GM23338 (cell line): ENCODE measurements around the gene E4F1. TPM values are rescaled to one million over a fixed set of nuclear protein-coding genes. Genes with fewer than 3 reads are reported as not detected.

ENCODE experiments used
- ATAC-seq: fragments of 200-7000 bp; cut with Tn5 transposase; 3 replicates; pipeline ENCODE4 v1.9.1; 2020
- DNase-seq: peaks from one replicate; pipeline ENCODE4 v3.0.0-alpha.2; 2015; ENCODE audit warnings: low spot score
- H2AFZ ChIP-seq: fragments of 200-600 bp; sonication (generic); 2 replicates; pipeline ENCODE4 v1.8.0; 2016; ENCODE audit warnings: antibody characterized with exemption, mild to moderate bottlenecking, moderate library complexity
- H3F3A ChIP-seq: fragments of 200-600 bp; sonication (generic); replicated peaks from 2 replicates; pipeline ENCODE4 v1.8.0; 2017; ENCODE audit warnings: antibody characterized with exemption, mixed run types, low read depth
- H3K27ac ChIP-seq: fragments of 200-600 bp; sonication (generic); 2 replicates; pipeline ENCODE4 v1.6.1; 2016; ENCODE audit warnings: low read depth
- H3K27me3 ChIP-seq: fragments of 200-600 bp; sonication (generic); 2 replicates; pipeline ENCODE4 v1.8.0; 2016; ENCODE audit warnings: mild to moderate bottlenecking, mixed run types, moderate library complexity; ENCODE audit not compliant: insufficient read depth
- H3K36me3 ChIP-seq: fragments of 200-600 bp; sonication (generic); 2 replicates; pipeline ENCODE4 v1.8.0; 2016; ENCODE audit warnings: mild to moderate bottlenecking; ENCODE audit not compliant: insufficient read depth
- H3K4me1 ChIP-seq: fragments of 200-600 bp; sonication (generic); 2 replicates; pipeline ENCODE4 v1.8.0; 2016; ENCODE audit warnings: mild to moderate bottlenecking, moderate library complexity; ENCODE audit not compliant: insufficient read depth
- H3K4me2 ChIP-seq: fragments of 200-600 bp; sonication (generic); 2 replicates; pipeline ENCODE4 v1.7.1; 2017; ENCODE audit warnings: mixed run types
- H3K4me3 ChIP-seq: fragments of 200-600 bp; sonication (generic); 2 replicates; pipeline ENCODE4 v1.6.1; 2016; ENCODE audit warnings: mixed run types
- H3K79me2 ChIP-seq: fragments of 200-600 bp; sonication (generic); replicated peaks from 2 replicates; pipeline ENCODE4 v1.8.0; 2017; ENCODE audit warnings: mild to moderate bottlenecking; ENCODE audit not compliant: insufficient read depth
- H3K9me2 ChIP-seq: fragments of 200-600 bp; sonication (generic); 2 replicates; pipeline ENCODE4 v1.8.0; 2017; ENCODE audit not compliant: insufficient read depth
- H4K20me1 ChIP-seq: fragments of 200-600 bp; sonication (generic); replicated peaks from 2 replicates; pipeline ENCODE4 v1.8.0; 2017; ENCODE audit warnings: mild to moderate bottlenecking; ENCODE audit not compliant: insufficient read depth
- H3K27ac Mint-ChIP-seq: 2 replicates; pipeline ENCODE4 v1.8.0; 2020; ENCODE audit warnings: inconsistent platforms, mild to moderate bottlenecking, moderate library complexity, mixed read lengths
- H3K27me3 Mint-ChIP-seq: 3 replicates; pipeline ENCODE4 v1.8.0; 2022; ENCODE audit warnings: low read depth, mild to moderate bottlenecking, moderate library complexity, mixed read lengths, inconsistent platforms; ENCODE audit not compliant: insufficient read depth, poor library complexity
- H3K36me3 Mint-ChIP-seq: 3 replicates; pipeline ENCODE4 v1.8.0; 2021; ENCODE audit warnings: low read depth, mild to moderate bottlenecking, inconsistent platforms, moderate library complexity, mixed read lengths
- H3K4me1 Mint-ChIP-seq: 3 replicates; pipeline ENCODE4 v1.8.0; 2020; ENCODE audit warnings: mild to moderate bottlenecking, inconsistent platforms, mixed read lengths
- H3K4me3 Mint-ChIP-seq: 3 replicates; pipeline ENCODE4 v1.8.0; 2021; ENCODE audit warnings: moderate library complexity, mild to moderate bottlenecking, inconsistent platforms, mixed read lengths
- H3K9me3 Mint-ChIP-seq: 3 replicates; pipeline ENCODE4 v1.8.0; 2020; ENCODE audit warnings: moderate library complexity, mild to moderate bottlenecking, inconsistent platforms, mixed read lengths
- CREB1 ChIP-seq: fragments of 250-450 bp; sonication (Bioruptor Pico); IDR thresholded peaks from 2 replicates; pipeline ENCODE4 v1.5.0; 2020; ENCODE audit warnings: low read depth, mild to moderate bottlenecking, moderate library complexity
- JUNB ChIP-seq: IDR thresholded peaks from one replicate; pipeline ENCODE4 v1.6.1; 2016; ENCODE audit warnings: antibody characterized with exemption; ENCODE audit not compliant: unreplicated experiment
- NANOG ChIP-seq: IDR thresholded peaks from 2 replicates; pipeline ENCODE4 v1.6.1; 2016; ENCODE audit warnings: antibody characterized with exemption, borderline replicate concordance
- REST ChIP-seq: IDR thresholded peaks from one replicate; pipeline ENCODE4 v1.6.1; 2018; ENCODE audit warnings: antibody characterized with exemption; ENCODE audit not compliant: unreplicated experiment
- STAT1 ChIP-seq: IDR thresholded peaks from one replicate; pipeline ENCODE4 v1.6.1; 2016; ENCODE audit warnings: antibody characterized with exemption; ENCODE audit not compliant: unreplicated experiment
- ZNF331 ChIP-seq: fragments of 250-450 bp; sonication (Bioruptor Pico); IDR thresholded peaks from 2 replicates; pipeline ENCODE4 v1.5.0; 2020; ENCODE audit warnings: low read depth, mild to moderate bottlenecking, moderate library complexity
- polyA plus RNA-seq: library from polyadenylated mRNA; unstranded; fragments of >200 nt; fragmentation: Nextera tagmentation; extraction: Ambion mirVana; gene quantifications from 2 replicates; pipeline ENCODE4 v1.2.1, GENCODE V29; 2016
- total RNA-seq: library from RNA; depleted of rRNA; stranded (reverse); fragments of >200 nt; shearing (Covaris generic); gene quantifications from 2 replicates; pipeline ENCODE4 v1.2.3, GENCODE V29; 2014
- TF ChIP-seq, protein P1 (sequence below): IDR thresholded peaks from 2 replicates; pipeline ENCODE4 v1.6.1; 2016; ENCODE audit warnings: antibody characterized with exemption

Gene E4F1
- total and polyA plus RNA-seq, 2 experiments from 2014 or later, result 22.6 to 45.5 TPM

DNA sequence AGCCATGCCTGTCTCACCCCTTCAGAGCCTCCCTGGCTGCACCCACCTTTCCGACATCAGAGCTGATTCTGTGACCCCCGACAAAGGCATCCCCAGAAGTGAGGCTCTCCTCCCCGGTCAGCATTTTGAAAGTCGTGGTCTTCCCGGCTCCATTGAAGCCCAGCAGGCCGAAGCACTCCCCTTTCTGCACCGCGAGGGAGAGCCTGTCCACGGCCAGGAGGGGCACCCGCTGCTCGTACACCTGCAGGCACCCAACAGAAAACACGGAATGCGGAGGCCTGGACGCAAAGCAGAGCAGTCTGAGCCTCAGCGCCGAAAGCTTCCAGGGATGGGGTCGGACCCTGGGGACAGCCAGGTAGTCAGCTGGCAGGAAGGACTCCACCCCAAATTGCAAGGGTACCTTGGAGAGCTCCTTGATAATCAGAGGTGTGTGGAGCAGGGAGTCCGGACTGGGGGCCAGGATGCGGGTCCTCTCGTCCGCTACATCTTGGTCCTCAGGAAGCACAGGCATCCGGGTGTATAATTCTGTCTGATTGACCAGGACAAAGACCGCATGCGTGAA, 57.7 kb downstream of the E4F1 start:
- peak; percentile 12; the same call in 2 of the 3 replicates for ATAC-seq
- Mint-ChIP-seq H3K4me1 (peaks cover 6% of the 10 kb centered on the region; the same call in 2 of the 3 replicates), H3K9me3 (no peaks in the 10 kb centered on the region), H3K27me3 (peaks cover 8% of the 10 kb centered on the region), H3K27ac (no peak overlapping the region), H3K36me3 (no peaks in the 10 kb centered on the region; the same call in 2 of the 3 replicates), H3K4me3 (no peak overlapping the region)
- H3K4me3 ChIP-seq, result no peak overlapping the region
- H3K36me3 ChIP-seq, result no peaks in the 10 kb centered on the region
- TF ChIP-seq JUNB (no peak), REST (peak; percentile 70), ZNF331 (CRISPR knock-in tag) (no peak)
- H3K79me2 ChIP-seq, result no peaks in the 10 kb centered on the region
- H3K27ac ChIP-seq, result no peak overlapping the region
- no peaks in the 10 kb centered on the region for H3K9me2 ChIP-seq
- H4K20me1 ChIP-seq, result no peaks in the 10 kb centered on the region; the same call in 1 of the 2 replicates
- no peaks in the 10 kb centered on the region for H3F3A ChIP-seq
- peak; percentile 57 for DNase-seq
- H3K4me2 ChIP-seq, result no peak overlapping the region
- H3K27me3 ChIP-seq, result no peaks in the 10 kb centered on the region
- H2AFZ ChIP-seq, result no peak overlapping the region
- no peaks in the 10 kb centered on the region for H3K4me1 ChIP-seq

DNA sequence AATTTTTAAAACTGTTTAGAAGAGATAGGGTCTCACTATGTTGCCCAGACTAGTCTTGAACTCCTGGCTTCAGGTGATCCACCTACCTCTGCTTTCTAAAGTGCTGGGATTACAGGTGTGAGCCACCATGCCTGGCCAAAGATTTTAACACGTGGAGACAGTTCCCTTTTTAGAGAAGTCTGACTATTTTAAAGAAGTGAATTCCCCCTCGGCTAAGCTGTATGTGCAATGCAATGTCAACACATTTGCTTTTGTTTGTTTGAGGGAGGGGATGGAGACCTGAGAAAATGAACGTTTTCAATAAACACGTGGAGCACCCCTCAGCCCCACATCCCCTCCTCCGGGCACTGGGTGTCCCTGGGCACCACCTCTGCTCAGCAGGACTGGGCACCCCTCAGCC, 58.9 kb downstream of the E4F1 start:
- no peaks in the 10 kb centered on the region; the same call in 2 of the 3 replicates for H3K36me3 Mint-ChIP-seq
- H3K4me1 Mint-ChIP-seq, result no peaks in the 10 kb centered on the region
- no peaks in the 10 kb centered on the region for H3K9me3 Mint-ChIP-seq
- Histone ChIP-seq H3K4me3 (no peak overlapping the region), H3K36me3 (no peaks in the 10 kb centered on the region), H2AFZ (no peak overlapping the region), H3K27ac (no peak overlapping the region), H3K27me3 (no peaks in the 10 kb centered on the region), H3K4me1 (no peaks in the 10 kb centered on the region), H4K20me1 (no peaks in the 10 kb centered on the region; the same call in 1 of the 2 replicates), H3K4me2 (no peak overlapping the region), H3K9me2 (no peaks in the 10 kb centered on the region), H3F3A (no peaks in the 10 kb centered on the region), H3K79me2 (no peaks in the 10 kb centered on the region)
- no peak for ATAC-seq
- no peak overlapping the region for H3K27ac Mint-ChIP-seq
- H3K4me3 Mint-ChIP-seq, result no peak overlapping the region
- TF ChIP-seq STAT1, result no peak
- TF ChIP-seq, protein P1, sequence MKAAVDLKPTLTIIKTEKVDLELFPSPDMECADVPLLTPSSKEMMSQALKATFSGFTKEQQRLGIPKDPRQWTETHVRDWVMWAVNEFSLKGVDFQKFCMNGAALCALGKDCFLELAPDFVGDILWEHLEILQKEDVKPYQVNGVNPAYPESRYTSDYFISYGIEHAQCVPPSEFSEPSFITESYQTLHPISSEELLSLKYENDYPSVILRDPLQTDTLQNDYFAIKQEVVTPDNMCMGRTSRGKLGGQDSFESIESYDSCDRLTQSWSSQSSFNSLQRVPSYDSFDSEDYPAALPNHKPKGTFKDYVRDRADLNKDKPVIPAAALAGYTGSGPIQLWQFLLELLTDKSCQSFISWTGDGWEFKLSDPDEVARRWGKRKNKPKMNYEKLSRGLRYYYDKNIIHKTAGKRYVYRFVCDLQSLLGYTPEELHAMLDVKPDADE, result no peak
- TF ChIP-seq CREB1, result no peak
- no peak for TF ChIP-seq ZNF331 (CRISPR knock-in tag)
- no peak for TF ChIP-seq REST
- TF ChIP-seq NANOG, result no peak
- DNase-seq, result no peak
- peaks cover 9% of the 10 kb centered on the region for H3K27me3 Mint-ChIP-seq
